Dedifferentiated amniotic fluid mesenchymal stem cell (primary cell): ENCODE data around the gene CEND1.
A peak's percentile ranks its signal among the peaks of the same experiment; 100 is the strongest.

Experiments
- DNase-seq: peaks from one replicate; pipeline ENCODE4 v3.0.0-alpha.2; 2016; ENCODE audit errors: extremely low spot score

CEND1 gene

DNA sequence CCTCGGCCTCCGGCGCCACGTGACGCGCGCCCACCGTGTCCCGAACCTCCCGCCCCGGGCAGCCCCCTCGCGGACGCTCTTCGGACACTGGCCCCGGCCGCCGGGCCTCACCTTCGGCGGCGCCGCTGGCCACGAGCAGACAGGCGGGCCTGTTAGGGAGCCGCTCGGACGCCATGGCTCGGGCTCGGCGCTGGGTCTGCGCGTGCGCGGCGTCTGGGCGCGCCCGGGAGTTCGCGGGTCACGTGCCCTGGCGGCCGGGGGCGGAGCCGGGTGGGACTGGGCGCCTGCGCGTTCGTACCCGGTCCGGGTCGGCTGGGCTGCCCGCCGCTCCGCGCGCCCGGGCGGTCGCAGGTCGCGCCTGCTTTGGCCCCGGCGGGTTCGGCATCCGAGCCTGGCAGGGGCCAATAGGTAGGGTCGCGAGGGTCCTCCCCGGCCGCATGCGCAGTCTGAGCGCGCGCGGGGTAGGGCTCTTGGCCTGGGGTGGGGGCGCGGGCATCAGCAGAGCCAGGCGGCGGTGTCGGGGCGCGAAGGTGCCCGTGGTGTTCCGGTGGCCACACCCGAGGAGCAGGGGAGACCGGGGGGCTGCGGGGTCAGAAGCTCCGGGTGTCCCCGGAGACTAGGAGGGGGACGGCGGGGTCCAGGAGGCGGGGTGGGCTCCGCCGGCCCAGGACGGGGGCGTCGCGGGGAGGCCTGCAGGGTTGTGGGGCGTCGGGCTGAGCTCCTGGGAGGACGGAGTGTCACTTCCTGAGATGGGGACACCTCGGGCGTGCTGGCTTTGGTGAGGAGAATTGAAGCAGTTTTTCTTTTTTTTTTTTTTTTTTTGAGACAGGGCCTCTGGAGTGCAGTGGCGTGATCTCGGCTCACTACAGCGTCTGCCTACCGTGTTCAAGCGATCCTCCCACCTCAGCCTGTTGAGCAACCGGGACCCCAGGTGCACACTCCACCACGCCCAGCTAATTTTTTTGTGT, 12.3 kb downstream of the CEND1 start, which contains the start of gene GATD1:
TSS of gene GATD1 (minus strand) at position 200 of the 968 bp plus-strand sequence. CDS start at position 175, 25 bp downstream.
- DNase-seq = peak; percentile 72

DNA sequence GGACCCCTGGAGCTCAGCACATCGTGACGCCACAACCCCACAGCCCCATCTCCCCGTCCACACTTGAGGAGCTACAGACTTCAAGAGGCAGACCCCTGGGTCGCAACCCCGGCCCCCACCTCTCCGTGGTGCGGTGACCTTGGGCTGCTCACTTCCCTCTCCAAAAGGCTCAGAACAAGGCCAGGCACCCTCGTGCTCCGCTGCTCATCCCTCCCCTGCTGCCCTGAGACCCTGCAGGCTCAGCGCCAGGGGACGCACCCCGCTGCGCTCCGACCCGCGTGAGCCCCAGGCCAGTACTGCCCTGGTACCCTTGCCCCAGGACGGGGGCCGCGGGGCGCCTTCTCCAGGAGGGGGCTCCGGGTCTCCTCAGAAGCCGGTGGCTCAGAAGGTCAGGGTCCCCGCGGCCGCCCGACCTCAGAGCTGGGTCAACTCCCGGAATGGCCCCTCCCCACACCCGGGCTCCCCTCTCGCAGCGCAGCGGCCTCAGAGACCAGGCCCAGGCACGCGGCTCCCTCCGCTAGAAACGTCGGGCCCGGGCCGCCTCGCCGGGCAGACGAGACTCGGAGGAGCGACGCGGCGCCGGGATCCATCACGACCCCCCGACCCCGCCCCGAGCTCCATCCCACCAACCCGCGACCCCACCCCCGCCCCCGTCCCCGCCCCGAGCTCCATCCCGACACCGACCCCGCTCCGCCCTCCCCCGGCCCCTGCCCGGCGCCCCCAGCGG, 13.2 kb downstream of the CEND1 start:
- no peak for DNase-seq

DNA sequence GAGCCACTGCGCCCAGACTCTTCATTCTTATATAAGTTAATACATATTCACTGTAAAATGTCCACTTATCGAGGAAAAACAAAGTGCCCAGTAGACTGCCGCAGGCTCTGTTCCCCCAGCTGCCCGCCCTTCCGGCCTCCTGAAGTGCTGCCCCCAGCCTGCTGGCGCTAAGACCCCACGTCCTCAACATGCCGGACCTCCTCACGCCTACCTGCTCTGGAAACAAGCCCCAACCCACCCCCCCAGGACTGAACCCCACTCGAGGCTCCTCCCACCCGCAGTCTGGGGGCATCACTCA, 13.7 kb downstream of the CEND1 start:
- DNase-seq = no peak

DNA sequence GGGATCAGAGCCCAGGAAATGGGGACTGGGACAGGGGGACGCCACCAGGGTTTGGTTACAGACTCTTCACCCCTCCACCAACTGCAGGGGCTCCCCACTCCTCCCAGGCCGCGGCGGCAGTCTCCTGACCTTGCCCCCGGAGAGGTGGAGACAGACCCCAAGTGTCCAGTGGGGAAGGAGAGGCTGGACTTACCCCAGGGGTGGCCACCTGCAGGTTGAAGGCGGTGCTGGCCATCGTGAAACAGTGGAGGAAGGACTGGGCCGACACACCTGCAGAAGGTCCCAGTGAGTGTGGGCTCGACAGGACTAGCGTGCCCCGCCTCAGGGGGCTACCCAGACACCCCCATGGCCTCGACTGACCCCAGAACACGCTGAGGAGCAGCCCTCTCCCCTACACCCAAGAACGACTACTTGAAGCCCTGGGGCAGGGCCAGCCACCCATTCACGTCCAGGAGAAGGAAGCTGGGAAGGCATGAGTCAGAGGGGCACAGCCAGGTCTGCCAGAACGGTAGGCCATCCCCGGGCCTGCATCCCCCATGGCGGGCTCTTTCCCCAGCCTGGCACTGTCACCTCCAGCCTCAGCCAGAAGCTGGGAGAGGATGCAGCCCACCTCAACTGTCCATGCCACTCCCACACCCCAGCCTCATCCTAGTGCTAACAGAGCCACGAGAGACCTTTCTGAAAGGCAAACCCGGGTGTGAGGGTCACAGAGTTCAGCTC, 14.9 kb downstream of the CEND1 start:
- no peak for DNase-seq

DNA sequence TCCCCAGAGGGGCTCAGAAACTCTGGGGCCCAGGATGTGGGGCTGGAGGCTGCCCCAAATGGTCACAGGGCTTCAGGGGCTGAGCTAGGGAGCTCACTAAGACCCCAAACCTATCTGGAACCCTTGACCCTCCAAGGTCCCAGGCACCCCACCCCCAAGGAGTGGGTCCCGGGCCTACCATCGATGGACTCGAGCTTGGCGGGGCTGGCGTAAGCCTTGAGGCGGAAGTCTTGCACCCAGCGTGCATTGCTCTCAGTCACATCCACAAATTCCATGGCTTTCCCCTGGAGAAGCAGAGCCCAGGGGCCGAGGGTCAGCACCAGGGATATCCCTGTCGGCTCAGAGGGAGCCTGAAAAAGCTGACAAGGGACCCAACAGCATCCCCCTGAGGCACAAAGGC, 16.1 kb downstream of the CEND1 start:
- DNase-seq = no peak

DNA sequence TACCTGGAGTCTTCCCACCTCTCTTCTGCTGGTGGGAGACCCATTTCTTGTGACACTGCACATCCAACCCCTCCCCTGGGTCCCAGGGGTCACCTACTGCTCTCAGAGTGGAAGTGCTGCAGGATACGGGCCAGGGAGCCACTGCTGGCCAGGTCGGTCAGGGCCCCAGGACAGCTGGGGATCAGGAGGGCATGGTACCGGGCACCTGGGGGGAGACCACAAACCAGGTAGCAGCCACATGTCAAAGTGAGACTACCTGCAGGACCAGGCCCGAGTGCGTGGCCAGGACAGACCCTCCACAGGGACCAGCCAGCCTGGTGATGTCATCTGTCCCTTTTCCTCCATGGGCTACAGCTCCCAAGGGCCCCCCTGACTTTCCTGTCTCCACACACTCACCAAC, 16.5 kb downstream of the CEND1 start:
- DNase-seq = no peak

DNA sequence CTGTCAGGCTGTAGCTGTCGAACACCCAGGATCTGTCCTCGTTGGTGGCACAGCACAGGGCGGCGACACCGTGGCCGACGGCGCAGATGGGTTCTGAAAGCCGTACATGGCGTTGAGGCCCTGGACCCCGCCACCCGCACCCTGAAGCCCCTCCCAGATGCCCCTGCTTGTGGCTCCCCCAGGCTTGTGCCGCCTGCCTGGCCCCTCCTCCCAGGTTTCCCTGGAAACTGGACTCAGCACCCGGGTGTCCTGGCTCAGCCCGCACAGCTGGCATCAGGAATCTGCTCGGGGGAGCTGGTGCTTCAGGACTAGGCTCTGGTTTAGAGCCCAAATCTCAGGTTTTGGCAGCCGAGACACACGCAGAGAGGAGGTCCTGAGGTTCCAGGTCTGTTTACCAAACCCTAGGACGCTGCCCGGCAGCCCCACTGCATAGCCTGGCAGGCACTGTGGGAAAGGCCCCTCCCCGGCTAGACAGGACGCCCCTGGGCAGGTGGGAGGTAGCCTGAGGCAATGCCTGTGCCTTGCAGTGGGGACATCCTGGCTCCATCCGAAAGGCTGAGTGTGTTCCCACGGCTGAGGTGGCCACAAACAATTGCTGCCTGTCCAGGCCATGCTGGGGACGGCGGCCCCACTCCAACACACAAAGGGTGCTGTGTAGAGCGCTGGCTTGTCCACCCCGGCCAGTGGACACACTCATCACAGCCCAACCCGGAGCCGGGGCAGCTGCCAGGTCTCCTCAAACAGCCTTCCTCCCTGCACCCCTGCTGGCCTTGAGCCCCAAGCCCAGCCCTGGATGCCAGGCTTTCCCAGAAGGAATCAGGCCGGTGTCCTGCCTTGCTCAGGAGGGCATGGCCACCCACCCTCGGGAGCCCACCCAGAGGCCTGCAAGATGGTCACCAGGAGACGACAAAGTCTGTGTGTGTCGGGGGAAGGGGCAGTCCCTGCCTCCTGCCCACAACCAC, 17.2 kb downstream of the CEND1 start:
- DNase-seq = no peak

DNA sequence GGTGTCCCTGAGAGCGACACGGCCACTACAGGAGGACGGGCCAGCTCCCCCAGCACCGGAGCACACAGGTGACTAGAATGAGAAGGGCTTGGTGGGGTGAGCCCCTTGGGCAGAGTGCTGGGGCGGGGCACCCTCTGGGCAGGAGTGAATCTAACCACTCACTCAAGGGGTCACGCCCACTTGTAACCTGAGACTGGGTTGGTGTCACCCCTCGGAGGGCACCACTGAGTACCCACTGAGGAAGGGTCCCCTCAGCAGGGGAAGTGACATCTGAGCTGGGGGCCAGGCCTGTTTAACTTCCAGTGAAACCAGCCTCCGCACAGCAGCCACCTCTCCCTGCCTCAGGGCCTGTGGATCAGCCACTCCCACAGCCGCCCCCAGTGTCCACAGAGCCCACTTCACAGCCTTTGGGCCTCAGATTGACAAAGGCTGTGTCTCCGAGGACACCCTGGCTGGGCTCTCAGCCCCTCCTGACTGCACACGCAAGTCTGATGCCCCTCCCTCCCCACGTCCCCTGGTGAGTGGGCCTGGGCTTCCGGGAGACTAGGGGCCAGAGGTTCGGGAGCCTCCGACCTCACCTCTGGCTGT, 18.2 kb downstream of the CEND1 start:
- no peak for DNase-seq

DNA sequence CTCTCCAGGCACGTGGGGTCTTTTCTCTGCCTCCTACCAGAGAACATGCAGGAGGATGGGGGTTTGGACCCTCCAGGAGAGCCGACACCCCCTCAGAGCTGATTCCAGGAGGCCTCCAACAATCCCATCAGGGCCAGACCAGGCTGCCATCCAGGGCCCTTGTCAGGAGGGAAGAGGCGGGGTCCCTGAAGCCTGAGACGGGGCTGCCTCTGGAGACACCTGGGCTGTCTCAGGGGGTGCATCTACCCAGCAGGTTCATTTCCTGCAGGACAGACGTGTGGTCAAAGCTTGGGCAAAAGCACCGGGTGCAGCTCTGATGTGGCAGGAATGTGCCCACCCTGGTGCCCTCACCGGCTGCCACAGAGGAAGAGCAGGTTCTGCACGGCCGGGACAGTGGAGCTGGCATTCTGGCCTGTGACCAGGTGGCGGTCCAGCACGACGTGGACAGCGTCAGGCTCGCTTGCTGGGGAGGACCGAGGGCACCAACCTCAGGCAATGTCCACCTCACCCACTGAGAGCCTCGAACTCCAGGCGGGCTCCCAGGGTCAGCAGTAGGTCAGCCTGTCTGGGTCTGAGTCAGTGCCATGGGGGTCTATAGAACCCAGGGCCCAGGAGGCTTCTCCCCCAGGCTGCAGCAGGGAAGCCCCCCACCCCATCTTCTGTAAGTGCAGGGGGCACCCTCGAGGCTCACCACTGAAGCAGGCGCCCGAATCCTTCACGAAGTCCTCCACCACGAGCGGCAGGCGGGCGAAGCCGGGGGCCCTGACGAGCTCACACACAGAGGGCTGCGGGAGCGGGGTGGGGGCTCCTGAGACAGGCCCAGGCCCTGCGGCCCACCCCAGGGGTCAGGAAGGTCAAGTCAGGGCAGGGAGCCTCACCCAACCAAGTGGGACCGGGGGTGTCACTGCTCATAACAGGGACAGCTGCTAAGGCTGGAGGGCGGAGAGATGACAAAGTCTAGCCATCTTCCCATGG, 19.0 kb downstream of the CEND1 start:
- DNase-seq = no peak

DNA sequence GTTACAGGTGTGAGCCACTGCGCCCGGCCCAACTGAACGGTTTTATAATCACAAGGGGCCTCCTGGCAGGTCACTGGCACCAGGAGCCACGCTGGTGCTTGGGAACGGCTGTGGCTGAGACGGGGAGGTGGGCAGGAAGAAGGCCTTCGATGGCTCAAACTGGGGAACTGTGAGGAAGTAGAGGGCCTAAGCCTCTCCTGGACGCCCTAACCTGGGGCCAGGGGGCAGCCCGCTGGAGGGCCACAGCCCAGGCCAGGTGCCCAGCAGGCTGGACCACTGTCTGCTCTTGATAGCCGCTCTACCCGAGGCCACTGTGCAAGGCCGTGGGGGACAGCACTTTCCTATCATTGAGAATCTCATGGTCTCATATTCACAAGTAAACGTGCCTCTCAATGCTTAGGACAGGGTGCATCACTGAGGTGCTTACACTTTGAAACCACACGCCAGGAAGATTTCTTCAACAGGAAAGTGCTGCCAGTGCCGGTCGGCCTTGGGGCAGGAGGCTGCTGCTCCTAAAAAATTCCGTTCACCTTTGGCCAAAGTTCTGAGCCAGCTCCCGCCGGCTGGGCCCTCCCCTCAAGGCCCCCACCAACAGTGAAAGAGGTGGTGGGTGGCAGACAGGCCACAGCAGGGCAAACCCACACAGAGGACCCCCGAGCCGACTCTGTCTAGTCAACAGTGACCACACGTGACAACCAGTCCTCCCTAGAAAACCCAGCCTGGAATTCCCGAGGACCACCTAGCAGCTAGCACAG, 19.8 kb downstream of the CEND1 start:
- DNase-seq = no peak

DNA sequence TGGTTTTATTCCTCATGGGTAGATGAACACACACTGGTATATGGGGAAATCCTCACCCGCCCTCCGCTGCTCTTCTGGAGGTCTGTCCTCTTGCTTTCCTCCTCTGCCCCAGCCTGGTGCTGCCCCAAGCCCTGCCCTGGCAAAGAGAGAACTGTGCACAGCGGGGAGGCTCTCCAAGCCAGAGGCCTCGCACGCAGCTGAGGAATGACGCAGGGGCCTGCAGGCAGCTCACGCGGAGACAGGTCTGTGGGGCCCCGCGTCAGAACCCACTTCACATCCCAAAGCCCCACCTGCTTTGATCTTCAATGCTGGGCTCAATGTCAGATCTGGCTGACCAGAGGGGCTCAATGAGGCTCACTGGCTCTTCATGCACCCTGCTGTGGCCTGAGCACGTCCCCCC, 22.7 kb downstream of the CEND1 start:
- DNase-seq = no peak

DNA sequence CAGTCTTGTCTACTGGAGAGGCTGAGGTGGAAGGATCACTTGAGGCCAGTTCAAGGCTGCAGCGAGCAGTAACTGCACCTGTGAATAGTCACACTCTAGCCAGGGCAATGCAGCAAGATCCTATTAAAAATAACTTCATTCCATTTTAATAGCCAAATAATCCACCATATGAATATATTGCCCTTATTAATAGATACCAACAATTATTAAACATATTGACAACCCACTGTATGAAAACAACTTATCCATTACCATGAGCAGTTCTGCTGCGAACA, 23.0 kb downstream of the CEND1 start:
- DNase-seq = no peak

DNA sequence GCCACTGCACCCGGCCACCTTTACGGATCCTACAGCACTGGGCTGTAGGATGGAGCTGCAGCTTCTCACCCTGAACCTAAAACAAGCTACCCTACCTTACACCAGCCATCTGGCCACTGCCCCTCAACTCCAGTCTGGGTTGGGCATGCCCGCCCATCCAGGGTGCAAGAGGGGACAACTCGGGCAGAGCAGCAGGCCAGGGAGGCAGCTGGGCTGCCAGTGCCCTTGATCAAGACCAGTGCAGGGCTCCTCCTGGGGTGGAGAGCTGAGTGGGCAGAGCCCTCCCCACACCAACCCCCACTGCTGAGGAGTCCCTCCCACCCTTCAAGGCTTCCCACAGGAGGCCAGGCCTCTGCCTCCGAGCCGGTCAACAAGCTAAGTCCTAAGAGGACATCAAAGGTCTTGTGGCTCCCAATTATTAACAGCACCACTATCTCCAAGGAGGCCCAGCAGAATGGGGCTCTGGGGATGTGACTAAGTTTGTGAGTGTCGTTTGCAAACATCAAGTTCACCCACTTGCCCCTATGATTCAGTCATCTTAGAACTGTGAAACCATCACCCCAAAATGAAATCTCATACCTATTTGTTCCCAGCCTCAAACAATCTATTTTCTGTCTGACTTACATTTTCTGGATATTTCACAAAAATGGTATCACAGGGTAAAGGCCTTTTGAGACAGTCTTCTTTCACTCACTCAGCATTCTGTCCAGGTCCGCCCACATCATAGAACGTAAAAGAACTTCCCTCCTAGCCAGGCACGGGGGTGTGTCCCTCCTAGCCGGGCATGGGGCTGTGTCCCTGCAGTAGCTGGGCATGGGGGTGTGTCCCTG, 23.6 kb downstream of the CEND1 start:
- no peak for DNase-seq

DNA sequence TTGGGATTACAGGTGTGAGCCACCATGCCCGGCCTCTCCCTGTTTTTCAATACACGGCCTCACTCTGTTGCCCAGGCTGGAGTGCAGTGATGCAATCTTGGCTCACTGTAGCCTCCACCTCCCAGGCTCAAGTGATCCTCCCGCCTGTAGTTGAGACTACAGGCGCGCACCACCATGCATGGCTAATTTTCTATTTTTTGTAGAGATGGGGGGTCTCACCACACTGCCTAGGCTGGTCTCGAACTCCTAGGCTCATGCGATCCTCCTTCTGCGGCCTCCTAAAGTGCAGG, 24.1 kb downstream of the CEND1 start:
- DNase-seq = no peak

DNA sequence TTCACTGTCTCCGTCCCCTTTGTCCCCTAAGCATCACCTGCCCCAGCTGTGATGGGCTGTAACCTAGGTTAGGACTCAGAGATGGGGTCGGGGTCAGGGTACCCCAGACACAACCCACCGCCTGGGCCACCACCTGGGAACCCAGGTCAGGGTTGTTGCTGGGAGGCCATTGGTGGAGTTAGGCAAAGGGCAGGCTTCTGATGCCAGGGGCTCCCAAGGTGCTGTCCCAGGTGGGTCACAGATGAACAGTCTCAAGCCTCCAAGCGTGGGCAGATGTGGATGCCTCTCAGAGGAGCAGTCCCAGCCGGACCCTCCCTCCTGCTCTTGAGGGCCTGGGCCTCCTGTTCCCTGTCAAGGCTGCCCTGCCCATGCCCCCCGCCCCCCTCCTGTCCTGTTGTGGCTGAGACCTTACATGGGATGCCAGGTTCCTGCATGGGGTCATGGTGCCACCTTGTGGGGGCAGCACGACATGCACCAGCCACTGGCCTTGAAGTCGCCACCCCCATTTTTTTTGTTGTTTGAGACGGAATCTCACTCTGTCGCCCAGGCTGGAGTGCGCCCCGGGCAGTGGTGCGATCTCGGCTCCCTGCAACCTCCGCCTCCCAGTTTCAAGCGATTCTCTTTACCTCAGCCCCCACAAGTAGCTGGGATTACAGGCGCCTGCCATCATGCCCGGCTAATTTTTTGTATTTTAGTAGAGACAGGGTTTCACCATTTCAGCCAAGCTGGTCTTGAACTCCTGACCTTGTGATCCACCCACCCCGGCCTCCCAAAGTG, 24.7 kb downstream of the CEND1 start:
- no peak for DNase-seq

DNA sequence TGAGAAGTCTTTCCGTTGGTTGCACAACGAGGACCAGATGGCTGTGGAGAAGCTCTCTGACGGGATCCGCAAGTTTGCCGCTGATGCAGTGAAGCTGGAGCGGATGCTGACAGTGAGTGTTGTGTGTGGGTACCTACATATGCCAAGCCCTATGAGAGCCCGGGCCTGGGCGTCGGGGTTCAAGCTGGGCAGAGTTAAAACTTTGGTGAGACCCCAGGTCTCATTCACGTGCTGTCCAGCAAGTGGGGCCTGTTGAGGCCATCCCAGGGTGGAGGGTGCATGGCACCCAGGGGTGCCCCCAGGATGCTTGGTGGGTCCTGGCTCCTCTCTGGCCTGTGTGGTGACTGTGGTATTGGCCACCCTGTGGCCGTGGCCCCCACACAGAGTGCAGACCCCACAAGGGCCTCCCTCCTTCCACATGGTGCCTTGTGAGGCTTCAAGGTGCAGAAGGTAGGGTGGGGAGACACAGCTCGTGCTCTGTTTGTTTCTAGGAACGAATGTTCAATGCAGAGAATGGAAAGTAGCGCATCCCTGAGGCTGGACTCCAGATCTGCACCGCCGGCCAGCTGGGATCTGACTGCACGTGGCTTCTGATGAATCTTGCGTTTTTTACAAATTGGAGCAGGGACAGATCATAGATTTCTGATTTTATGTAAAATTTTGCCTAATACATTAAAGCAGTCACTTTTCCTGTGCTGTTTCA, 25.4 kb downstream of the CEND1 start:
- no peak for DNase-seq
